GM19455 (cell line): ENCODE results near the gene UXS1.

Source experiments
- ATAC-seq: cut with Tn5 transposase; IDR thresholded peaks from one replicate; pipeline ENCODE4 v1.9.1; 2021; ENCODE audit not compliant: unreplicated experiment

Gene UXS1

DNA sequence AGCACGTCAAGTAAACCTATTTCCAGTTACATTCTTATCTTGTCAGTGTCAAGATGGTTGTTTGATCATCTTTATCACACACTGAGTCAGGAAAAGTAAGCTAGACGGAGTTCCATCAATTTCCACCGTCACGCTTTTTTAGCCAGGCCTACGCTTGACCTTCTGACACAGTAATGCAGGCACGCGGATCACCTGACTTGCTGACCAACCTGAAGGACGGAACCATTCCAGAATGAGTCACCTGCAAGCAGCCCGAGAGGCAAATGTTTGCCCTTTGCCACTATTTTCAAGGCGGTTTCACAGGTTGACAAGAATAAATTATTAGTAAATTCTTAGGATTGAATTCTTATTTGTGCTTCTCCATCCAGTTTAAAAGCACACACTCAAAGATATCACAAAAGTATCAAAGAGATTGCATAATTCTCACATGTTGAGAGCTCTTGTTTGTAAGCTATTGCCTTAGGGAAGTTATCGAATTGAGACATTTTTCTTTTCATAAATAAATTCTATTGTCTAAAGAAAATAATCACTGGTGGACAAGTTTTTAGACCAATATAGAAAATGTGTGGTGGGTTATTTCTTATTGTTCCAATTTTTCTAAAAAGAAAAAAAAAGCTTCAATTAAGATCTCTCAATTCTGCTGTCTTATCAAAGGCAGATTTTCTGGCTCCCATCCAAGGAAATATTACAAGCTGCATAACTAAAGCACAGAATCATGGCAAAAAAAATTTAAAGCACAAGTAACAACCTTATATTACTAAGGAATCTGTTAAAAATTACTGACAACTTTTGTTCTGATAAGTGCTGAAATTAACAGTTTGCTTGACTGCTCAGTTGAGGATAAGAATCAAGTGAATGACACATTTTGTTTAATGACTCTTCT is 31.9 kb downstream of the UXS1 start:
- ATAC-seq, result no peak

DNA sequence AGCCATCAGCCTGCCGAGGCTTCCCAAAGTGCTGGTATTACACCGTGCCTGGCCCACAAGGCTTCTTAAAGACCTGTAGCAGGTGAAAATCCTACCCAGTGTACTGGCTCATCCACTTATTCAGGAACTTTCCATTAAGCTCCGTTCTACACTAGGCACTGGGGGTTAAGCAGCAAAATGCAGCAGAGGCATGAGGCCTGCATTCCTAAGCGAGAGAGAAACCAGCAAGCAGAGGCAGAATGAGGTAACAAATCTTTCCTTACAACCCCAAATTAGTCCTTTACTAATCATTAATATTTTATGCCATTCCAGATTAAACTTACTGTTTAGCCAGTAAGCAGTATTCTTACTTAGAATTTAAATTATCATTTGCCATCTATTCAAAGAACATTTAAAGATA is 32.8 kb downstream of the UXS1 start:
- ATAC-seq, result no peak

DNA sequence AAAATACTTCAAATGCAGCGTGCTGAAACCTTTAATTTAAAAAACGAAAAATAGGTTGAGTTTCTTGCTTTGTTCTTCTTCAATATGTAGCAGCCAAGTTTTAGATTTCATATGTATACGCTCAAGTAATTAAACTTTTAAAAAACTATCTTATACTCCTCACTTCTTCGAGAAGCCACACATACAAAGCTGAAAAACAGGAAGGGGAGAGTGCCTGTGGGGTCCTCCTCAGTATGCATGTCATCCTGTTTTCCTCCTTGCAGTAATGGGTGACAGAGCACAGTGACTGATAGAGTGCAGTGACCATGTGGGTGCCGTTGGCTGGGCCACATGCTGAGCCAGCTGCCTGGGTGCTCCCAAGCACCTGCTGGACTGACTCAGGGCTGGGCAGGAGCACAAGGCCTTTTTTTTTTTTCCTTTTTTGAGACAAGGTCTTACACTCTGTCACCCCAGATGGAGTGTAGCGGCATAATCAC is 33.3 kb downstream of the UXS1 start:
- no peak for ATAC-seq

DNA sequence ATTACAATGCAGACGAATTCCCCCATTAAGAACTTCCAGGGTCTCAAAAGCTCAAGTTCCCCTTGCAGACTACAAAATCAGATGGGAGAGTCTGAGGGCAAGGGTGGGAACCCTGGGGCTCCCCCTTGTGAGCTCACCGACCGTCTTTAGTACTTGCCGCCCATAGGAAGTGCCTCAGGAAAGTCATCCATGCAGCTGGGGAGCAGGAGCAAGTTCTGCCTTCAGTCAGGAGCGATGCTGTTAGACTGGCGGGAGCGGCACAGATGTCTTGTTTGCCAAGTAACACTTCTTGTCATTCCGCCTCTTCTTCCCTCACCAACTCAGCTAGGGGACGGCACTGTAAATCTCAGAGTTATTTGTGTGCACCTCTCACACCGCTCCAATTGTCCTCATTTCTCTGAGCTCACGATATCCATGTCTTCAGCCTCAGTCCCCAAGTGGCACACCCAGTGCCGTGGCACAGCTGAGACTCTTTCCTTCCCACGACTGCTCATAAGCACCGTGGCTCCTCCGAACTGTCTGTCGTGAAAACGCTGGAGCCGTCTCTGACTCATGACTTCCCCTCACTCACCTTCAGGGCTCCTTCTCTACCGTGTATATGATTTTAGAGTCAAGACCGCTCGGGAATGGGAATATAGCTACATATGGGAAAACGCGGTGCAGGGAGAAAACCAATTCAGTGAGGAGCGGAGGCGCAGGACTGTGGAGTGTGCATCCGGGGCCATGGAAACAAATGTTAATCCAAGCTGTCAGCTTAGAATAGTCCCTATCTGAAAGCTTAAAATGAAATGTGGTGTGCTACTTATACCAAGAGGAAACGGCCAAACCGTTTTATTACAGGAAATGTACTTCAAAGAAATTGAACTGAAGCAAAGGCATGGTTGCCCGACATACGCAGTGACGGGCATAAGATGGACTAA is 34.0 kb downstream of the UXS1 start:
- no peak for ATAC-seq

DNA sequence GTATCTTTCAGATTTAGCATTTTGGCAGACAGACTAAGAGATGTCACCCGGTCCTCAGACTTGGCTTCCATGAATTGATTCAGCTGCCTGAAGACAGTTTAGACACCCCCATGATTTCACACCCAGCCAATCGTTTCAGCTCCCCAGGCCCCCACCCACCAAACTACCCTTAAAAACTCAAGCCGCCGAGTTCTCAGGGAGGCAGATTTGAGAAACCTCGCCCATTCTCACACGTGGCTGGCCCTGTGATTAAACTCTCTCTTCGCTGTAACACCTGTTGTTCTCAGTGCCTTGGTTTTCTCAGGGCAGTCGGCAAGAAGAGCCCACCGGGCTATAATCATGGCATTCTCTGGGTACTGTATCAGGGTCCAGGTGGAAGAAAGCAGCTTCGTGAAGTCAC is 35.2 kb downstream of the UXS1 start:
- no peak for ATAC-seq

DNA sequence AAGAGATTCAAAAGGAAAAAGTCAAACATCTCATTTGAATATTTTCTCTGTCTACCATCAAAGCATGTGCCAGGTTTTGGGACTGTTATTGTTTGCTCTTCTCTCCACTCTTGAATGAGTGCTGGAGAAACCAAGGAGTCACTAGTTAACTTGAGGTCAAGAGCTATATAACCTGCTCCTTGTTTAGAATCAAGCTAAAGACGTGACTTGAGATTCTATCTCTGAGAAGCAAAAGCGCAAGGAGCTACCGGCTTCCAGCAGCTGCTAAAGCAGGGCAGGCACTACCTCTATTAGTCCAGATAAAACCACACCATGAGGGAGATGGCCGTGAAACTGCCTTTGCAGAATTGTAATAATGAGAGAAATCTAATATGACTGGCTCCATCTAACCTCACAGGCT is 36.0 kb downstream of the UXS1 start:
- ATAC-seq, result no peak

DNA sequence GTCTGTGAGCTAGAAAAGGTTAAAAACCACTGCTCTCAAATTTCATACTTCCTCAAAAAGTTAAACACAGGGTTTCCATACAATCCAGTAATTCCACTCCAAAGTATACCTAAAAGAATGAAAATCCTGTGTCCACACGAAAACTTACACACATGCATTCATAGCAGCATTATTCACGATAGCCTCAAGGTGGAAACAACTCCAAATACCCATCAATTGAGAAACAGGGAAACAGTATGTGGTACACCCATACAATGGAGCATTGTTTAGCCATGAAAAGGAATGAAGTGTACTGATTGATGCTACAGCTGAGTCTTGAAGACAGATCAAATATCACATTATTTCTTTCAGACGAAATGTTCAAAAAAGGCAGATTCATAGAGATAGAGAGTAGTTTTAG is 36.7 kb downstream of the UXS1 start:
- ATAC-seq, result no peak

DNA sequence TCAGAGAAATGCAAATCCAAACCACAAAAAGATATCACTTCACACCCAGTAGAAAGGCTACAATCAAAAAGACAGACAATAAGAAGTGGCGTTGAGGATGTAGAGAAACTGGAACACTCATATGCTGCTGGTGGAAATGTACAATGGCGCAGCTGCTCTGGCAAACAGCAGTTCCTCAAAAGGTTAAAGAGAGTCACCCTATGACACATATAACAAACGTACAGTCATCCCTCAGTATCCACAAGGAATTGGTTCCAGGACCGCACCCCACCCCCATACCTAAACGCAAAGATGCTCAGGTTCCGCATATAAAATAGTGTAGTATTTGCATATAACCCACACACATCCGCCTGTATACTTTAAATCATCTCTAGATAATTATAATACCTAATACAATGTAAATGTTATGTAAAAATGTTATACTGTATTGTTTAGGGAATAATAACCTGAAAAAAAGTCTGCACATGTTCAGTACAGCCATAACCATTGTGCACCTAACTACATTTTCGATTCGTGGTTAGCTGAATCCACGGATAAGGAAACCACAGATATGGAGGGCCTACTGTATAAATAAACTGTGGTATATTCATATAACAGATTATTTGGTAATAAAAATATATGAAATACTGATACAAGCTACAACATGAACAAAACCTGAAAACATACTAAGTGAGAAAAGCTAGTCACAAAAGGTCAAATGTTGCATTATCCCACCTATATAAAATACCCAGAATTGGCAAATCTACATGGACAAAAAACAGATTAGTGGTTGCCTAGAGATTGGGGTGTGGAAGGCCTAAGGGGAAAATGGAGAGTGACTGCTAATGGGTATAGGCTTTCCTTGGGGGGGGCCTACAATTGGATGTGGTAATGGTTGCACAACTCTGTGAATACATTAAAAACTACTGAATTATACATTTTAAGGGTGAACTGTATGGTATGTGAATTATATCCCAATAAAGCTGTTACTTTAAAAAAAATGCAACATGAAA is 37.5 kb downstream of the UXS1 start:
- ATAC-seq, result no peak

DNA sequence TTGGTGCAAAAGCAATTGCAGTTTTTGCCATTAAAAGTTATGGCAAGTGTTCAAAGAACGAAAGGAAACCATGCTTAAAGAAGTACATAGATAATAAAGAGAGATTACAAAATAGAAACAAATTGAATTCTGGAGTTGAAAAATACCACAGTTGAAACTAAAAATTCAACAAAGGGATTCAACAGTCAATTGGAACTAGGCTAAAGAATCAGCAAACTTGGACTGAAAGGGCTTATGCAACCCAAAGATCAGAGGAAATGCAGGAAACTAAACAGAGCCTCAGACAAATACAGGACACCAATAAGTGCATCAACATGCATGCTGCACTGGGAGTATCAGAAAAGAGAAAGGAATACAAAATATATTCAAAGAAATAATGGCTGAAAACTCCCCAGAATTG is 40.3 kb downstream of the UXS1 start:
- no peak for ATAC-seq

DNA sequence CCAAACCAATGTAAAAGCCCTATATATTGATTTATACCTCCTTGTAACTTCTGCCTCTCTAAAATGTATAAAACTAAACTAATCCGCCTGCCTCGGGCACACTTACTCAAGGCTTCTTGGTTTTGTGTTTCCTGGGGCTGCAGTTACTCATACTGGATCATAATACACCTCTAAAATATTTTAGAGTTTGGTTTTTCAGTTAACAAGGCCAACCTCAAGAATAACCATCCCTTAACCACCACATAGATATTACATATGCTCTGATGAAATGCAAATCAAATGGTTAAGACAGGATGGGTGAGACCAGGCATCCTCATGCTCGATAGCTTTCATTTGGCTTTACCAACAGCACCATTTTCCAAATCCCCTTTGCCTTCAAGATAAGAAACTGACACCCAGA is 46.4 kb downstream of the UXS1 start:
- no peak for ATAC-seq

DNA sequence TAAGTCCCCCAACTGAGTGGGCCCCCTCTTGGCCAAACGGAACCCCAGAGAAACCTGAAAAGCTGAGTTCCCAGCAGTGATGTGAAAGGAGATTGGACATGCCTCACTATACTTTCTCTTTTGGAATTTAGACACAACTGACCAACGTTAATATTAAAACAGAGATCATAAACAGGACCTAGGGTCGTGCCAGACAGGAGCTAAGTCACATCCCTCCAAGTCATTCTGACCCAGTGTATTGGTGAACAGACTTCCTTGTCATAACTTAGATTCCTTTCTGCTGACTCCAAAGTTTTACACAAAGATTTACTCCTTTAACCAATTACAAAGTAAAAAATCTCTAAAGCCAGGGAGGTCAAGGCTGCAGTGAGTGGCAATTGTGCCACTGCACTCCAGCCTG is 46.9 kb downstream of the UXS1 start:
- ATAC-seq, result no peak

DNA sequence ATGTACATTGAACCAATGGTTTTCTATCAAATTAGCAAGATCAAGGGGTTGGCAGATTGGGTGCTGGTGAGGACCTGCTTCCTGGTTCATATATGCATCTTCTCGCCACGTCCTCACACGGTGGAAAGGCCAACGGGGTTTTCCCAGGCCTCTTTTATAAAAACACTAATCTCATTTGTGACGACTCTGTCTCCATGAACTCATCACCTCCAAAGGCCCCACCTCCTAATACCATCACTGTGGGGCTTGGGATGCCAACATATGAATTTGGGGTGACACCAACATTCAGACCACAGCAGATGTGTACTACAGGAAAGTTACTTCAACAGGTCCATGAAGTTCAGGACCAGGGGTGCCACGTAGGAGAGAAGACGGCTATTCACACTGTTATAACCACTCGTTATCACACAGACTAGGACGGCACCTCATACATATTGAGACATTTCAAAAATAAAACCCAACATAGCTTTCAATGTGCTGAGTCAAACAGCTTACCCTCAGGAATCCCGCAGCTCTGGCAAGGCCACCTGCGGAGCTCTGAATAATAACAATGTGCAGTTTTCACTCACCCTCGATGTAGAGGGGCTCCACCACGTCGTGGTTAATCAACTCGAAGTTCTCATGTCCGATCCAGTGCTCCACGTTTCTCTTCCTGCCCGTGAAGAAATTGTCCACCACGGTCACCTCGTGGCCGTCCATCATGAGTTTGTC is 49.3 kb downstream of the UXS1 start:
- no peak for ATAC-seq

DNA sequence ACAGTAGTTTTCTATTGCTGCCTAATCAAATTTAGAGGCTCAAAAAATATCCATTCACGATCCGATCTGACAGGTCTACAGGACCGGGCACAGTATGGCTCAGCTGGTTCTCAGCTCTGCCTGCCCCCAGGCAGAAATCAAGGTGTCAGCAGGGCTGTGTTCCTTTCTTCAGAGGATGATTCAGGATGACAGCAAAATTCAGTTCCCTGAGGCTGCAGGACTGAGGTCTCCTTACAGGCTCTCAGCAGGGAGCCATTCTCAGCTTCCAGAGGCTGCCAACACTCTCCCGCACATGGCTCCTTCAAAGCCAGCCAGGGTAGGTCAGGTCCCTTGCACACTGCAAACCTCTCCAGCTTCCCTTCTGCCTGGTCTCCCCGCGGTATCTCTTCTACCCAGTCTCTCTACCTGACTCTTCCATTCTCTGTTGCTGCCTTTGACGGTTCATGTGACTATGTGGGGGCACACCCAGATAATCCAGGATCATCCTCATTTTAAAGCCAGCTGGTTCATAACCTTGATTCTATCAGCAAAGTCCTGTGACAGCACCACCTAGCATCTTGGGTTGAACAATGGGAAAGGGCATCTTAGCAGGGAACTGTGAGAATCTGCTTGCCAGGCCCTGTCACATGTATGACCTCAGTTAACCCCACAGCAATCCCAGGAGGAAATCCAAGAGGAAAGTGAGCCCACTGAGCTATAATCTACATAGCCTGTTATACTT is 50.4 kb downstream of the UXS1 start:
- no peak for ATAC-seq

DNA sequence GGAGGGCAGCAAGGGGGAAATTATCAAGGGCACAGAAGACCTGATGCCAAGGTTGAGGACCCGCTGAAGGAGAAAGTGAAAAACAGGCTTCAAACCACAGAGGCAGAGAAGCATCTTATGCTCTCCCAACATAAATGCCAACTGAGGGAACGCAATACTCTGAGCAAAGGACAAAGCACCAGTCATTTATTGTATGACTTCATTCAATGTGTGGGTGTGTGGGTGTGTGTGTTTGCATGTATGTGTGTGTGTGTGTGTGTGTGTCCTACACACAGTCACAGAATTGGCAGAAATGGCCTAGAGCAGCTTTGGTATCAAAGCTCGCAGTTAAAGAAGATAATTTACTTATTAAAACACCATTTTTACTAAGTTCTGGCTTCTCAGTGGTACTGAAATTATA is 51.4 kb downstream of the UXS1 start:
- ATAC-seq, result no peak

DNA sequence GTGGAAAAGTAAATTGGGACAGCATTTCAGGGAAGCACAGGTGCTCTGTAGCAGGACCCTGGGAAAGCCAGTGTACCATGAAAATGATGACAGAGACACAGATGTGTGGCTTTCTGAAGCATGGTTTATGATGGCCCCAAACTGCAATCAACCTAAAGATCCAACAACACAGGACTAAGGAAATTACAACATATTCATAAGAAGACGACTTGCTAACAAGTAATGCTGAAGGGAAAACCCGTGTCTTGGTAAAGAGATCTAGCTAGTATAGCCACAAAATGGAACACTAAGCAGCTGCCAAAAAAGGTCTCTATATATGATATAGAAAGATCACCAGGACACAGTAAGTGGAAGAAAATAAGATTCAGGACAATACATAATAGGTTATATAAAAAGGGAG is 53.2 kb downstream of the UXS1 start:
- no peak for ATAC-seq

DNA sequence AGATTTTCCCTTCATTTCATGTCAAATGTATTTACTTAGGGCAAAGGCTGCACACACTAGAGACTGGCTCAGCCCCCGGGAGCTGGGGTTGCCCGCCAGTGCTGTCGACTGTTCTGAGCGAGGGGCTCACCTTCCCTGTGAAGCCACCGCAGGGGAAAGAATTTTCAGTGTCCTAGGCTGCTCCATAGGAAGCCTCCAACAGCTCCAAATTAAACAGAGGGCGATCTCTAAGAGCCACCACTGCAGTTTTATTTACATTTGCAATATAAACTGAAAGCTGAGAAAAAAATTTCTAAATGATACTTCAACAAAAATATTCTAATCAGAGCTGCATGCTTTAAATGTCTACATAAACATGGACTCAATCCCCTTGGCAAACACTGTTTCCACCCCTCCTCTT is 54.0 kb downstream of the UXS1 start:
- ATAC-seq, result no peak

DNA sequence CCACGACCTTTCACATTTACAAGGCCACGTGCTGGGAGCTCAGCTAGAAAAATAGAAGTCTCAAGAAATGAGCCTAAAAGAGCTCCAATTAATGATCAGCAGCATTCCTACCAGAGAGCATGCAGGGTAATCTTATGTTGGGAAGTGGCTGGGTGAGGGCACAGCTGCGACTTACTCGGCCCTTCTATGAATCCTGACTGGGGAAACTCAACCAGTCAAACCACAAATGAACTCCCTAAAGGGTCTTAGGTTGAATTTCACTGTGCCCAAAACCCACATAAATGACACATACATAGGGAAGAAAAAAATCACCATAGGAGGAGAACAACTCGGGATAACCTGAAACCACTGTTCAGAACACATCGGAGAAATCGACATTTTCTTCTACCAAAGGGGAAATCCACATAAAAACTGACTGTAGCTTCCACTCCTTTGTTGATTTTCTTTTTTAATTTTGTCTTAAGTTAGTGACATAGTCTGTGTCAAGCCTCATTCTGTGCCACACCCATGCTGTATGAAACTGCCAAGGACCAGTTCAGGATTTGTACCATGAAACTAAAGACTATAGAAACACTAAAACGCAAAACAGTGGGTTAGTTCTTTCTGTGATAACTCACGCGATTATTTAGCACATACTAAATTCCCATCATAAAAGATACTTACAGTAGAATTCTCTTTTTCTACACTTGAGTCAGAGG is 54.7 kb downstream of the UXS1 start:
- ATAC-seq, result no peak

DNA sequence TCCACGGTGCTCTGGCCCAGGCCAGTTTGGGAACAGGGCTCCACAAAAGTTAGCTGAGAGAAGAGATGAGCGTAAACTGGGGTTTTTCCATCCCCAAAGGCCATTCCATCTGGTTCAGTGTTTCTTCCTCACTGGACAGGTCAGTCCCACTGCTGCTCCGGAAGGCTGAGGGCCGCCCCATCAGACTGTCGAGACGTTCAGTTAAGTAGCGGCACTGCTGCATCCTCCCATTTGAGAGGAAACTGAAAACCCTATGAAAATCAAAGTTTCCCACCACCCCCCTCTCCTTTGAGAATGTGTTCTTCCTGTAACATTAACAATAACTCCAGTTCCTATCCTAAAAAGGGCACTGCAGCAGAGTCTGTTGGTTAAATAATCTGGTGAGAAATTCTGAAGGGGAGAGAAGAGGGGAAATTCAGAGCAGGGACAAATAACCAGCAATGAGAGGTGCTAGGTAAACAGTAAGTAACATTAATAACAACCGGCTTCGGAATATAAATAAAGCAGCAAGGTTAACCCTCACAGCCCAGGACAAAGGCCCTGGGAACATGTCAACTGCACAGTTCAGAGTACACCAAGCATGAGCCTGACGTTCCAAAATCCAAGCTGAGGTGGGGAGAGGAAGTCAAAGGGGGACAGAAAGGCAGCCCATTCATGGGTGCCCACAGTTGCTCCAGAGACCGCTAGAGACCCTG is 55.4 kb downstream of the UXS1 start:
- no peak for ATAC-seq
